Keratinocyte (primary cell): Measurements from ENCODE around the gene DDX20. TPM values are rescaled to one million over a fixed set of nuclear protein-coding genes. Genes with fewer than 3 reads are reported as not detected.

Experiments used
- DNase-seq: peaks from one replicate; pipeline ENCODE4 v3.0.0-alpha.2; 2011; ENCODE audit warnings: low read depth, missing footprints, low spot score
- FAIRE-seq: peaks from 2 replicates; lab custom pipeline; 2011; peaks lifted over from hg19 to GRCh38; lab: Jason Lieb, UNC
- H2AFZ ChIP-seq: 2 replicates; pipeline ENCODE4 v1.6.0; 2012; ENCODE audit warnings: low read length, control low read depth, inconsistent platforms; ENCODE audit not compliant: control insufficient read depth
- H3K27ac ChIP-seq: 2 replicates; pipeline ENCODE4 v1.5.1; 2011; ENCODE audit warnings: low read length; ENCODE audit not compliant: control insufficient read depth, insufficient read depth
- H3K27me3 ChIP-seq: 3 replicates; pipeline ENCODE4 v1.6.0; 2011; ENCODE audit warnings: low read length; ENCODE audit not compliant: control insufficient read depth, insufficient read depth; ENCODE audit errors: extremely low read depth
- H3K36me3 ChIP-seq, 2 experiments: 2 replicates in 1 of 2; 3 replicates in 1 of 2; pipeline ENCODE4 v1.5.1; 2011; ENCODE audit warnings: low read length in 2 of 2, mild to moderate bottlenecking in 1 of 2; ENCODE audit not compliant: control insufficient read depth in 2 of 2, insufficient read depth in 2 of 2; ENCODE audit errors: extremely low read depth in 1 of 2
- H3K4me1 ChIP-seq: 3 replicates; pipeline ENCODE4 v1.5.1; 2011; ENCODE audit warnings: low read length; ENCODE audit not compliant: control insufficient read depth, insufficient read depth; ENCODE audit errors: extremely low read depth
- H3K4me2 ChIP-seq: 3 replicates; pipeline ENCODE4 v1.6.0; 2011; ENCODE audit warnings: low read depth, low read length; ENCODE audit not compliant: control insufficient read depth, insufficient read depth; ENCODE audit errors: extremely low read depth
- H3K4me3 ChIP-seq, 3 experiments: fragments of 200-600 bp in 1 of 3; sonication (generic) in 1 of 3; 2 replicates in 2 of 3; 3 replicates in 1 of 3; pipeline ENCODE4 v1.5.1; 2011 to 2016; ENCODE audit warnings: low read length in 3 of 3, mild to moderate bottlenecking in 3 of 3, control low read depth in 2 of 3, inconsistent platforms in 1 of 3, low read depth in 1 of 3, mixed read lengths in 1 of 3, mixed run types in 1 of 3, moderate library complexity in 1 of 3; ENCODE audit not compliant: control insufficient read depth in 2 of 3, insufficient read depth in 2 of 3; ENCODE audit errors: extremely low read depth in 1 of 3
- H3K79me2 ChIP-seq: 2 replicates; pipeline ENCODE4 v1.6.0; 2012; ENCODE audit warnings: low read length; ENCODE audit not compliant: control insufficient read depth, insufficient read depth
- H3K9ac ChIP-seq: 3 replicates; pipeline ENCODE4 v1.6.0; 2011; ENCODE audit warnings: low read length; ENCODE audit not compliant: control insufficient read depth, insufficient read depth; ENCODE audit errors: extremely low read depth
- H3K9me1 ChIP-seq: 3 replicates; pipeline ENCODE4 v1.6.0; 2011; ENCODE audit warnings: low read length; ENCODE audit not compliant: control insufficient read depth, insufficient read depth; ENCODE audit errors: extremely low read depth
- H3K9me3 ChIP-seq: 2 replicates; pipeline ENCODE4 v1.5.1; 2012; ENCODE audit warnings: low read depth, low read length; ENCODE audit not compliant: control insufficient read depth
- H4K20me1 ChIP-seq: 3 replicates; pipeline ENCODE4 v1.6.0; 2011; ENCODE audit warnings: low read length; ENCODE audit not compliant: control insufficient read depth, insufficient read depth; ENCODE audit errors: extremely low read depth
- CTCF ChIP-seq, 3 experiments: IDR thresholded peaks in 1 of 3; conservative IDR thresholded peaks in 1 of 3; optimal IDR thresholded peaks in 1 of 3; 2 replicates in 2 of 3; 3 replicates in 1 of 3; pipeline versions ENCODE3 to v1.5.1; 2011; ENCODE audit warnings: low read length in 3 of 3, mild to moderate bottlenecking in 3 of 3, moderate library complexity in 2 of 3, control low read depth in 1 of 3, inconsistent platforms in 1 of 3; ENCODE audit not compliant: insufficient read depth in 2 of 3; ENCODE audit errors: extremely low read depth in 1 of 3
- EZH2 ChIP-seq: IDR thresholded peaks from one replicate; pipeline ENCODE4 v1.6.1; 2012; ENCODE audit warnings: inconsistent platforms, mild to moderate bottlenecking, low read length, moderate library complexity
- dilution Hi-C: fragments of 300-500 bp; cut with MboI; formaldehyde crosslinking; loops from one replicate; pipeline ENCODE4 v1.7.0; 2020; ENCODE audit warnings: low sequenced_read_pairs; ENCODE audit not compliant: extremely low pct_ligation_motif_present
- polyA plus RNA-seq, 5 experiments: library from polyadenylated mRNA; depleted of rRNA in 3 of 5; stranded (reverse) in 3 of 5; stranded (forward) in 1 of 5; unstranded in 1 of 5; fragments of >200 nt; gene quantifications; 1 replicate in 1 of 5; 2 replicates in 3 of 5; 3 replicates in 1 of 5; pipeline versions ENCODE4 v1.2.1 to v1.2.3, GENCODE V29; 2011 to 2012; ENCODE audit warnings: missing spikeins in 2 of 5, low read depth in 1 of 5, low replicate concordance in 1 of 5

Gene DDX20
- polyA plus RNA-seq, 1 donor (not counting 4 experiments of a cell fraction or from before 2014, with no cell fraction given): 14.8 TPM

DNA sequence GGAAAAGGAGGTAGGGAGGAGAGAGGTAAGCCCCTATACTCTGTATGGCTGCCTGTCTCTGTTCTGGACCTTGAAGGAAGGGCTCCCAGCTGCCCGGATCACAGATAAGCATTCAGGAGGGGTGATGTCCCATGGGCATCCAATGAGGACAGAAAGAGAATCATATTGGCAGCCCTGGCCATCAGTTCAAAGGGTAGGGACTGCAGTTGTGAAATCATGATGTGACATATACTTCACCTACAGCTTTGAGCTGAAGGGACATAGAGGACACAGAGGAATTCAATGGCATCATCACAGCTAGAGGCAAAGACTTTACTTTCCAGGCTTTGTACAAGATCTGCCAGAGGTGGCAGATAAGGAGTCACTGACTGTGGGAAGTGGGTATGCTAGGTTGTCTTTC, 21.6 kb downstream of the DDX20 start:
- Histone ChIP-seq H3K27me3 (no peaks in the 10 kb centered on the region), H4K20me1 (no peaks in the 10 kb centered on the region), H2AFZ (no peak overlapping the region), H3K9me3 (no peaks in the 10 kb centered on the region), H3K36me3 (no peaks in the 10 kb centered on the region), H3K79me2 (no peaks in the 10 kb centered on the region), H3K4me3 (no peak overlapping the region), H3K4me1 (no peaks in the 10 kb centered on the region), H3K9me1 (no peaks in the 10 kb centered on the region), H3K9ac (no peak overlapping the region), H3K27ac (no peak overlapping the region), H3K4me2 (no peak overlapping the region)
- FAIRE-seq (no peak), DNase-seq (no peak)
- dilution Hi-C loops: no loop called here
- TF ChIP-seq EZH2 (no peak), CTCF (optimal IDR thresholded peaks at IDR 0.05 in 1 of 3, IDR thresholded peaks at IDR 0.05 in 1 of 3, conservative IDR thresholded peaks at IDR 0.05 in 1 of 3; ENCODE audit: extremely low read depth in 1 of 3, insufficient read depth in 2 of 3, low read length in 3 of 3) (no peak)

DNA sequence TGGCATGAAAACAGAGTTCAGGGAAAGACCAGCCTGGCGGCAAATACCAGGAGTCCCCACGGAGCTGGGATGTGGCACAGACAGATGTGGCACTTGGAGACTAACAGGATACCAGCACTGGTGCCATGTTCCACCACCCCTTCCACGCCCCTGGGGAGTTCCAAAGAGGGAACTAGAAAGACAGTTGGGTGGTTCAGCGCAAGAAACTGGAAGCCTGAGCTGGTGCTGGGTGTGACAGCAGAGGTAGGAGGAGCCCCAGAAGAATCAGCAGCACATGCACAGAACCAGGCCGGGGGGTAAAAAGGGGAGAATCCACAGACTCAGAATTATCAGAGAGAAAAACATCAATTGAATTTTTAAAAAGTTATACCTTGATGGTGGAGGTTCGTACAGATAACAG, 22.4 kb downstream of the DDX20 start:
- no peaks in the 10 kb centered on the region for H3K79me2 ChIP-seq
- no peak overlapping the region for H3K9ac ChIP-seq
- no peak overlapping the region for H2AFZ ChIP-seq
- H3K9me3 ChIP-seq: no peaks in the 10 kb centered on the region
- no peak for DNase-seq
- H3K4me2 ChIP-seq: no peak overlapping the region
- no peaks in the 10 kb centered on the region for H3K4me1 ChIP-seq
- dilution Hi-C loops: no loop called here
- H4K20me1 ChIP-seq: no peaks in the 10 kb centered on the region
- no peak overlapping the region for H3K27ac ChIP-seq
- no peak for FAIRE-seq
- H3K4me3 ChIP-seq: no peak overlapping the region
- no peaks in the 10 kb centered on the region for H3K27me3 ChIP-seq
- H3K9me1 ChIP-seq: no peaks in the 10 kb centered on the region
- no peak for TF ChIP-seq EZH2
- TF ChIP-seq CTCF (optimal IDR thresholded peaks at IDR 0.05 in 1 of 3, IDR thresholded peaks at IDR 0.05 in 1 of 3, conservative IDR thresholded peaks at IDR 0.05 in 1 of 3; ENCODE audit: extremely low read depth in 1 of 3, insufficient read depth in 2 of 3, low read length in 3 of 3): no peak
- no peaks in the 10 kb centered on the region for H3K36me3 ChIP-seq
